ENCODE data around the gene EPHB3.

DNA sequence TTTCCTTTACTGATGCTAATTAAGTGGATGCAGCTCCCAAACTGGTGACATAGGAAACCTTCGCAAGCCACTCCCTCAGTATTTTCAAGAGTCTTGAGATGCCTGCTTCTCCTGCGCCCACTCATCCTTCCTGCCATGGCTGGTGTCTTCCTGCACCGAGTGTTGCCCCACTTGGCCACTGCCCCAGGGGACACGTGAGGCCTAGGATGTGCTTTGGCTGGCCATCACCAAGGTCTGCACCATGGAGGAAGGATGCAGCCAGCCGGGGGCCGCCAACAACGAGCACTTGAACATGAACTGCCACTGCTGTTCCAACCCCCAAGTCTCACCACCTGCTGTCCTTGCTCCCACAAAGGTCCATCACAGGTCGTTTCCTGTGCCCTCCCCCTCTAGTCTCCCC is 34.1 kb downstream of the EPHB3 start:
- TF ChIP-seq, protein P1, sequence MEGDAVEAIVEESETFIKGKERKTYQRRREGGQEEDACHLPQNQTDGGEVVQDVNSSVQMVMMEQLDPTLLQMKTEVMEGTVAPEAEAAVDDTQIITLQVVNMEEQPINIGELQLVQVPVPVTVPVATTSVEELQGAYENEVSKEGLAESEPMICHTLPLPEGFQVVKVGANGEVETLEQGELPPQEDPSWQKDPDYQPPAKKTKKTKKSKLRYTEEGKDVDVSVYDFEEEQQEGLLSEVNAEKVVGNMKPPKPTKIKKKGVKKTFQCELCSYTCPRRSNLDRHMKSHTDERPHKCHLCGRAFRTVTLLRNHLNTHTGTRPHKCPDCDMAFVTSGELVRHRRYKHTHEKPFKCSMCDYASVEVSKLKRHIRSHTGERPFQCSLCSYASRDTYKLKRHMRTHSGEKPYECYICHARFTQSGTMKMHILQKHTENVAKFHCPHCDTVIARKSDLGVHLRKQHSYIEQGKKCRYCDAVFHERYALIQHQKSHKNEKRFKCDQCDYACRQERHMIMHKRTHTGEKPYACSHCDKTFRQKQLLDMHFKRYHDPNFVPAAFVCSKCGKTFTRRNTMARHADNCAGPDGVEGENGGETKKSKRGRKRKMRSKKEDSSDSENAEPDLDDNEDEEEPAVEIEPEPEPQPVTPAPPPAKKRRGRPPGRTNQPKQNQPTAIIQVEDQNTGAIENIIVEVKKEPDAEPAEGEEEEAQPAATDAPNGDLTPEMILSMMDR (IDR thresholded peaks at IDR 0.05; ENCODE audit: low read length), result no peak
- TF ChIP-seq EZH2 (optimal IDR thresholded peaks at IDR 0.05; ENCODE audit: low read depth, low read length), result no peak
